SK-N-SH (cell line): ENCODE results near the gene SPEM1. TPM values are rescaled to one million over a fixed set of nuclear protein-coding genes. Genes with fewer than 3 reads are reported as not detected.

Experiments
- CTCF ChIA-PET: fragments of 300-600, 350-600 bp; formaldehyde crosslinking; extraction: SDS; loops from one replicate; lab custom pipeline; 2021; lab: Yijun Ruan, JAX
- POLR2A ChIA-PET: fragments of 350-600 bp; sonication (Branson Sonifier 250); formaldehyde crosslinking; extraction: SDS; loops from one replicate; lab custom pipeline; 2020; ENCODE audit warnings: antibody characterized with exemption, inconsistent platforms; lab: Yijun Ruan, JAX
- DNase-seq: peaks from one replicate; pipeline ENCODE4 v3.0.0; 2012
- H2AFZ ChIP-seq: fragments of 200-600 bp; sonication (generic); 2 replicates; pipeline ENCODE4 v1.8.1; 2016; ENCODE audit warnings: antibody characterized with exemption, mild to moderate bottlenecking, low read depth
- H3F3A ChIP-seq: fragments of 200-600 bp; sonication (generic); replicated peaks from 2 replicates; pipeline ENCODE3; 2016; ENCODE audit warnings: antibody characterized with exemption, mild to moderate bottlenecking; ENCODE audit not compliant: insufficient read depth
- H3K27ac ChIP-seq, 2 experiments: fragments of 200-500 bp in 1 of 2; fragments of 200-600 bp in 1 of 2; sonication (Bioruptor generic) in 1 of 2; sonication (generic), shearing (Covaris generic) in 1 of 2; 2 replicates each; pipeline versions ENCODE4 v1.5.1 to v1.6.1; 2014 to 2016; ENCODE audit warnings: low read depth in 2 of 2, inconsistent platforms in 1 of 2, low read length in 1 of 2, mild to moderate bottlenecking in 1 of 2, mixed read lengths in 1 of 2
- H3K27me3 ChIP-seq: fragments of 200-600 bp; sonication (generic), shearing (Covaris generic); 2 replicates; pipeline ENCODE4 v1.6.1; 2016; ENCODE audit warnings: mixed run types; ENCODE audit not compliant: insufficient read depth
- H3K36me3 ChIP-seq, 2 experiments: fragments of 200-500 bp in 1 of 2; fragments of 200-600 bp in 1 of 2; sonication (Bioruptor generic) in 1 of 2; sonication (generic) in 1 of 2; replicated peaks in 1 of 2; 2 replicates each; pipeline versions ENCODE3 to v1.5.1; 2014 to 2016; ENCODE audit warnings: low read length in 1 of 2, mild to moderate bottlenecking in 1 of 2; ENCODE audit not compliant: insufficient read depth in 2 of 2, control insufficient read depth in 1 of 2
- H3K4me1 ChIP-seq, 2 experiments: fragments of 200-500 bp in 1 of 2; fragments of 200-600 bp in 1 of 2; sonication (Bioruptor generic) in 1 of 2; sonication (generic), shearing (Covaris generic) in 1 of 2; 2 replicates each; pipeline versions ENCODE4 v1.5.1 to v1.6.1; 2014 to 2016; ENCODE audit warnings: low read depth in 1 of 2, low read length in 1 of 2, mixed run types in 1 of 2; ENCODE audit not compliant: insufficient read depth in 2 of 2, control insufficient read depth in 1 of 2
- H3K4me2 ChIP-seq: fragments of 200-600 bp; sonication (generic), shearing (Covaris generic); 2 replicates; pipeline ENCODE4 v1.6.1; 2017; ENCODE audit warnings: mixed run types
- H3K4me3 ChIP-seq, 2 experiments: fragments of 200-500 bp in 1 of 2; fragments of 200-600 bp in 1 of 2; sonication (Bioruptor generic) in 1 of 2; sonication (generic), shearing (Covaris generic) in 1 of 2; 2 replicates each; pipeline versions ENCODE4 v1.5.1 to v1.8.1; 2014 to 2016; ENCODE audit warnings: low read depth in 2 of 2, inconsistent platforms in 1 of 2, low read length in 1 of 2, mild to moderate bottlenecking in 1 of 2, mixed read lengths in 1 of 2, moderate library complexity in 1 of 2
- H3K79me2 ChIP-seq: fragments of 200-600 bp; sonication (generic); 2 replicates; pipeline ENCODE4 v1.8.1; 2017; ENCODE audit warnings: mild to moderate bottlenecking; ENCODE audit not compliant: insufficient read depth
- H3K9ac ChIP-seq: fragments of 200-600 bp; sonication (generic); 2 replicates; pipeline ENCODE4 v1.6.1; 2017; ENCODE audit warnings: mixed run types
- H3K9me2 ChIP-seq: fragments of 200-600 bp; sonication (generic); 2 replicates; pipeline ENCODE4 v1.6.1; 2017; ENCODE audit warnings: mixed run types
- H3K9me3 ChIP-seq: fragments of 200-600 bp; sonication (generic); 2 replicates; pipeline ENCODE4 v1.6.1; 2017; ENCODE audit warnings: mixed run types, mild to moderate bottlenecking, moderate library complexity
- H4K20me1 ChIP-seq: fragments of 200-600 bp; sonication (generic); 2 replicates; pipeline ENCODE4 v1.6.1; 2017; ENCODE audit warnings: mild to moderate bottlenecking, mixed run types; ENCODE audit not compliant: insufficient read depth
- CHD2 ChIP-seq: fragments of 150-350 bp; IDR thresholded peaks from 2 replicates; pipeline ENCODE4 v1.6.1; 2018; ENCODE audit warnings: low read length; ENCODE audit not compliant: partially characterized antibody
- EZH2phosphoT487 ChIP-seq: fragments of 200-600 bp; sonication (generic); IDR thresholded peaks from 2 replicates; pipeline ENCODE4 v1.6.1; 2017; ENCODE audit warnings: low read depth, mixed run types, mild to moderate bottlenecking, antibody characterized with exemption, moderate library complexity, borderline replicate concordance
- FOXM1 ChIP-seq: IDR thresholded peaks from 2 replicates; pipeline ENCODE4 v1.4.0; 2012; ENCODE audit warnings: low read depth, mild to moderate bottlenecking
- MEF2A ChIP-seq: IDR thresholded peaks from 2 replicates; pipeline ENCODE4 v1.4.0; 2012; ENCODE audit warnings: low read depth, borderline replicate concordance
- MXI1 ChIP-seq: IDR thresholded peaks from 2 replicates; pipeline ENCODE4 v1.6.1; 2012; ENCODE audit warnings: mild to moderate bottlenecking, low read depth, low read length, improper control_type of control experiment
- POLR2AphosphoS5 ChIP-seq: IDR thresholded peaks from 2 replicates; pipeline ENCODE4 v1.6.1; 2012; ENCODE audit warnings: low read depth, low read length
- RAD21 ChIP-seq: IDR thresholded peaks from 2 replicates; pipeline ENCODE4 v1.6.1; 2012; ENCODE audit warnings: mild to moderate bottlenecking, low read length
- REST ChIP-seq: IDR thresholded peaks from 2 replicates; pipeline ENCODE4 v1.6.1; 2012; ENCODE audit warnings: mild to moderate bottlenecking, low read depth, low read length, moderate library complexity
- RXRA ChIP-seq: IDR thresholded peaks from 2 replicates; pipeline ENCODE4 v1.4.0; 2012; ENCODE audit warnings: low read depth, mild to moderate bottlenecking, borderline replicate concordance
- USF1 ChIP-seq: IDR thresholded peaks from 2 replicates; pipeline ENCODE4 v1.4.0; 2012; ENCODE audit warnings: low read depth, borderline replicate concordance
- YY1 ChIP-seq: IDR thresholded peaks from 2 replicates; pipeline ENCODE4 v1.4.0; 2012; ENCODE audit warnings: low read depth, mild to moderate bottlenecking
- WGBS: methylation state at CpG from one replicate; pipeline ENCODE4 v1.1.6; 2017; ENCODE audit warnings: low lambda C conversion rate; 5-methylcytosine and 5-hydroxymethylcytosine counted together
- polyA plus RNA-seq, 3 experiments: library from polyadenylated mRNA; depleted of rRNA; stranded (reverse); fragments of >200 nt; gene quantifications; 2 replicates each; pipeline ENCODE4 v1.2.3, GENCODE V29; 2012
- TF ChIP-seq, protein P1 (sequence below): fragments of 150-350 bp; IDR thresholded peaks from 2 replicates; pipeline ENCODE4 v1.6.1; 2017; ENCODE audit warnings: antibody characterized with exemption, low read length, low read depth, borderline replicate concordance

The SPEM1 gene
- polyA plus RNA-seq, 1 of the 3 experiments (the other 2 are of a cell fraction), result not detected

- Histone ChIP-seq H3K36me3 (peaks cover 8 to 30% of the 10 kb centered on the region in 2 experiments), H3K27ac (no peak within 1 kb of the TSS), H3K4me3 (peak within 1 kb of the TSS in 1 of 2 experiments; percentile 47; a peak in 1 of 4 replicates), H2AFZ (no peak within 1 kb of the TSS), H3K79me2 (peaks cover 34% of the 10 kb centered on the region), H3K4me2 (peak within 1 kb of the TSS; percentile 100), H3K4me1 (peaks cover 4 to 21% of the 10 kb centered on the region in 2 experiments; a peak in 2 of 4 replicates), H3K27me3 (no peaks in the 10 kb centered on the region), H3K9me3 (no peaks in the 10 kb centered on the region), H3F3A (peaks cover 11% of the 10 kb centered on the region), H3K9ac (no peak within 1 kb of the TSS), H3K9me2 (no peaks in the 10 kb centered on the region), H4K20me1 (peaks cover 11% of the 10 kb centered on the region; the same call in 1 of the 2 replicates)
- ChIA-PET CTCF (interaction anchor here (0.7 to 4.9 kb wide), 5 partner anchors 9 to 153 kb away, joined by 3 to 28 read pairs (median 6); partner anchors contain the start of gene TMEM95), POLR2A (no interaction called here)
- no peak for DNase-seq
- TF ChIP-seq REST, result no peak
- no peak for TF ChIP-seq POLR2AphosphoS5
- no peak for TF ChIP-seq FOXM1
- TF ChIP-seq, protein P1, sequence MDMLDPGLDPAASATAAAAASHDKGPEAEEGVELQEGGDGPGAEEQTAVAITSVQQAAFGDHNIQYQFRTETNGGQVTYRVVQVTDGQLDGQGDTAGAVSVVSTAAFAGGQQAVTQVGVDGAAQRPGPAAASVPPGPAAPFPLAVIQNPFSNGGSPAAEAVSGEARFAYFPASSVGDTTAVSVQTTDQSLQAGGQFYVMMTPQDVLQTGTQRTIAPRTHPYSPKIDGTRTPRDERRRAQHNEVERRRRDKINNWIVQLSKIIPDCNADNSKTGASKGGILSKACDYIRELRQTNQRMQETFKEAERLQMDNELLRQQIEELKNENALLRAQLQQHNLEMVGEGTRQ, result no peak
- no peak for TF ChIP-seq YY1
- TF ChIP-seq MXI1, result no peak
- no peak for TF ChIP-seq USF1
- no peak for TF ChIP-seq CHD2
- TF ChIP-seq RXRA, result no peak
- TF ChIP-seq EZH2phosphoT487, result no peak
- TF ChIP-seq MEF2A, result no peak
- TF ChIP-seq RAD21, result no peak
- WGBS, result 73% methylated on average over 12 of the region's 12 CpGs
Observed at GRCh38 chr17:7407485-7408251, 12.5 kb upstream of the SPEM1 start, which contains the start of gene NLGN2. TSS of gene NLGN2 (plus strand) at chr17:7407845. CDS start at chr17:7408256, 411 bp downstream.
